Neural progenitor cell (in vitro differentiated cells): ENCODE results near the gene TFPI. TPM values are rescaled to one million over a fixed set of nuclear protein-coding genes. Genes with fewer than 3 reads are reported as not detected.
A peak's percentile ranks its signal among the peaks of the same experiment; 100 is the strongest.

ENCODE experiments used
- DNase-seq: peaks from one replicate; pipeline ENCODE4 v3.0.0-alpha.2; 2016; ENCODE audit warnings: low spot score
- H2AFZ ChIP-seq: fragments of 200-600 bp; sonication (generic); replicated peaks from 2 replicates; pipeline ENCODE4 v1.6.1; 2016; ENCODE audit warnings: antibody characterized with exemption
- H3F3A ChIP-seq: fragments of 200-600 bp; sonication (generic); 2 replicates; pipeline ENCODE4 v1.6.1; 2016; ENCODE audit warnings: antibody characterized with exemption, low read depth
- H3K27ac ChIP-seq: fragments of 200-600 bp; sonication (generic); 2 replicates; pipeline ENCODE4 v1.5.1; 2016; ENCODE audit warnings: mild to moderate bottlenecking
- H3K27me3 ChIP-seq: fragments of 200-600 bp; sonication (generic); 2 replicates; pipeline ENCODE4 v1.6.1; 2016; ENCODE audit warnings: mild to moderate bottlenecking, moderate library complexity
- H3K36me3 ChIP-seq: fragments of 200-600 bp; sonication (generic); 2 replicates; pipeline ENCODE4 v1.5.1; 2016
- H3K4me1 ChIP-seq: fragments of 200-600 bp; sonication (generic); 2 replicates; pipeline ENCODE4 v1.6.1; 2016; ENCODE audit warnings: mixed run types
- H3K4me2 ChIP-seq: fragments of 200-600 bp; sonication (generic); 2 replicates; pipeline ENCODE4 v1.6.1; 2016
- H3K4me3 ChIP-seq: fragments of 200-600 bp; sonication (generic); 2 replicates; pipeline ENCODE4 v1.5.1; 2016
- H3K79me2 ChIP-seq: fragments of 200-600 bp; sonication (generic); 2 replicates; pipeline ENCODE4 v1.6.1; 2016; ENCODE audit warnings: low read depth
- H3K9ac ChIP-seq: fragments of 200-600 bp; sonication (generic); 2 replicates; pipeline ENCODE4 v1.6.1; 2016
- H3K9me3 ChIP-seq: fragments of 200-600 bp; sonication (generic); 2 replicates; pipeline ENCODE4 v1.5.1; 2016; ENCODE audit warnings: low read depth
- H4K20me1 ChIP-seq: fragments of 200-600 bp; sonication (generic); 2 replicates; pipeline ENCODE4 v1.6.1; 2016; ENCODE audit warnings: low read depth
- H3K27ac Mint-ChIP-seq: 3 replicates; pipeline ENCODE4 v1.8.0; 2021; ENCODE audit warnings: mixed read lengths
- H3K27me3 Mint-ChIP-seq: 2 replicates; pipeline ENCODE4 v1.8.0; 2022; ENCODE audit warnings: low read depth, mild to moderate bottlenecking, inconsistent platforms, moderate library complexity, mixed read lengths; ENCODE audit not compliant: insufficient read depth
- H3K36me3 Mint-ChIP-seq: 3 replicates; pipeline ENCODE4 v1.8.0; 2021; ENCODE audit warnings: mixed read lengths
- H3K4me1 Mint-ChIP-seq: 3 replicates; pipeline ENCODE4 v1.8.0; 2021; ENCODE audit warnings: mixed read lengths
- H3K4me3 Mint-ChIP-seq: 3 replicates; pipeline ENCODE4 v1.8.0; 2021; ENCODE audit warnings: mild to moderate bottlenecking, moderate library complexity, mixed read lengths
- H3K9me3 Mint-ChIP-seq: 3 replicates; pipeline ENCODE4 v1.8.0; 2020; ENCODE audit warnings: mixed read lengths
- CTCF ChIP-seq: fragments of 200-600 bp; sonication (generic); IDR thresholded peaks from 2 replicates; pipeline ENCODE4 v1.5.1; 2017; ENCODE audit warnings: antibody characterized with exemption, mild to moderate bottlenecking
- EZH2 ChIP-seq: fragments of 200-600 bp; sonication (generic); IDR thresholded peaks from 2 replicates; pipeline ENCODE4 v1.6.1; 2017; ENCODE audit warnings: antibody characterized with exemption, mild to moderate bottlenecking, moderate library complexity
- EZH2phosphoT487 ChIP-seq: fragments of 200-600 bp; sonication (generic); IDR thresholded peaks from 2 replicates; pipeline ENCODE4 v1.6.1; 2017; ENCODE audit warnings: antibody characterized with exemption
- total RNA-seq: library from RNA; depleted of rRNA; stranded (reverse); fragments of >200 nt; gene quantifications from 2 replicates; pipeline ENCODE4 v1.2.3, GENCODE V29; 2015; ENCODE audit warnings: low replicate concordance

Gene TFPI
- total RNA-seq, 1 donor from 2014 or later = 16.6 TPM

- TF ChIP-seq CTCF (no peak), EZH2 (no peak), EZH2phosphoT487 (no peak)
- Histone ChIP-seq H3K79me2 (no peaks in the 10 kb centered on the region), H3K4me3 (no peak overlapping the region), H2AFZ (no peak overlapping the region), H3K9me3 (no peaks in the 10 kb centered on the region), H4K20me1 (no peaks in the 10 kb centered on the region), H3K4me2 (no peak overlapping the region), H3K27me3 (no peaks in the 10 kb centered on the region), H3K36me3 (no peaks in the 10 kb centered on the region), H3K27ac (no peak overlapping the region), H3K4me1 (peaks cover 9% of the 10 kb centered on the region), H3F3A (no peaks in the 10 kb centered on the region), H3K9ac (no peak overlapping the region)
- Mint-ChIP-seq H3K27me3 (no peaks in the 10 kb centered on the region), H3K4me3 (no peak overlapping the region), H3K9me3 (no peaks in the 10 kb centered on the region), H3K36me3 (peaks cover 4% of the 10 kb centered on the region), H3K4me1 (peaks cover 21% of the 10 kb centered on the region), H3K27ac (no peak overlapping the region)
- DNase-seq = no peak
These were observed 9.7 kb downstream of the TFPI start for GRCh38 chr2:187544371-187545080.

- H3K27me3 ChIP-seq = no peaks in the 10 kb centered on the region
- no peaks in the 10 kb centered on the region for H3K79me2 ChIP-seq
- H2AFZ ChIP-seq = peak overlapping the region; percentile 60
- Mint-ChIP-seq H3K4me1 (peaks cover 21% of the 10 kb centered on the region), H3K27me3 (no peaks in the 10 kb centered on the region), H3K4me3 (no peak overlapping the region), H3K36me3 (peaks cover 11% of the 10 kb centered on the region), H3K9me3 (no peaks in the 10 kb centered on the region), H3K27ac (no peak overlapping the region)
- TF ChIP-seq CTCF (no peak), EZH2phosphoT487 (no peak), EZH2 (no peak)
- H3F3A ChIP-seq = no peaks in the 10 kb centered on the region
- H3K4me2 ChIP-seq = no peak overlapping the region
- H3K4me3 ChIP-seq = no peak overlapping the region
- no peaks in the 10 kb centered on the region for H3K9me3 ChIP-seq
- H3K36me3 ChIP-seq = no peaks in the 10 kb centered on the region
- no peak overlapping the region for H3K27ac ChIP-seq
- no peak overlapping the region for H3K9ac ChIP-seq
- H4K20me1 ChIP-seq = no peaks in the 10 kb centered on the region
- DNase-seq = no peak
- H3K4me1 ChIP-seq = peaks cover 9% of the 10 kb centered on the region
These were observed 10.7 kb downstream of the TFPI start for GRCh38 chr2:187543488-187543887.

- DNase-seq = no peak
- H3K4me3 Mint-ChIP-seq = no peak overlapping the region
These were observed 12.1 kb downstream of the TFPI start for GRCh38 chr2:187542123-187542522.

More at GRCh38 chr2:187542123-187542522, 12.1 kb downstream of the TFPI start:
- no peak overlapping the region for H3K27ac ChIP-seq
- peaks cover 6% of the 10 kb centered on the region for H3K9me3 Mint-ChIP-seq
- no peaks in the 10 kb centered on the region for H3K9me3 ChIP-seq
- TF ChIP-seq CTCF (no peak), EZH2 (no peak), EZH2phosphoT487 (no peak)
- no peaks in the 10 kb centered on the region for H3K79me2 ChIP-seq
- H3K36me3 ChIP-seq = no peaks in the 10 kb centered on the region
- H4K20me1 ChIP-seq = no peaks in the 10 kb centered on the region
- H3K9ac ChIP-seq = no peak overlapping the region
- H3K27me3 ChIP-seq = no peaks in the 10 kb centered on the region
- H3K27me3 Mint-ChIP-seq = no peaks in the 10 kb centered on the region
- H2AFZ ChIP-seq = peak overlapping the region; percentile 80
- H3K4me1 Mint-ChIP-seq = peaks cover 18% of the 10 kb centered on the region
- H3K27ac Mint-ChIP-seq = no peak overlapping the region
- peaks cover 12% of the 10 kb centered on the region for H3K36me3 Mint-ChIP-seq
- H3K4me3 ChIP-seq = no peak overlapping the region
- peaks cover 9% of the 10 kb centered on the region for H3K4me1 ChIP-seq
- no peaks in the 10 kb centered on the region for H3F3A ChIP-seq
- no peak overlapping the region for H3K4me2 ChIP-seq
